ENCODE measurements around the gene ATP8A2.
A peak's percentile ranks its signal among the peaks of the same experiment; 100 is the strongest.

ATP8A2 gene

DNA sequence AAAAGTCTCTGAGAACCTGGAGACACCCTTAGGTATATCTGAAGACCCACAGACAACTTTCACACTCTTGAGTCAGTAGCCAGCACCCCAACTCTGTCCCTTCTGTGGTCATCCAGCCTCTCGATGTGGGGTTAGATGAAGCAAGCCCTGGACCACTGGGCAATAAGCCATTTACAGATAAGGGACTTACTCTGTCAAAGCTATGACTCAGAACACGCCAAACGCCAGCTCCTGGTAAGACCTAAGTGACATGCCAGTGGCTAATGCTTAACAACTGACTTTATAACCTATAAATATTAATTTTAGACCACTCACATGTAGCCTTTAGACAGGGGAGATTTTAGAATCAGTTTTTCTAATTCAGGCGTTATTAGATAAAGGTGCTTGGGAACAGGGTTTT lies 594.3 kb downstream of the ATP8A2 start:
- Histone ChIP-seq H3K27ac (ENCODE audit: insufficient read depth, low read depth, low read length, poor library complexity, severe bottlenecking) (no peak overlapping the region), H3K27me3 (ENCODE audit: control insufficient read depth, insufficient read depth, low read length, poor library complexity, severe bottlenecking) (peaks cover 4% of the 10 kb centered on the region), H3K36me3 (ENCODE audit: control insufficient read depth, insufficient read depth, low read length) (no peaks in the 10 kb centered on the region), H3K4me1 (ENCODE audit: control insufficient read depth, insufficient read depth, low read length) (peaks cover 7% of the 10 kb centered on the region), H3K4me3 (ENCODE audit: insufficient read depth, low read depth, low read length) (no peak overlapping the region), H3K9me3 (ENCODE audit: control insufficient read depth, low read length) (no peaks in the 10 kb centered on the region)
- WGBS, 2 experiments: 92 to 95% methylated on average over 4 of the region's 4 CpGs

DNA sequence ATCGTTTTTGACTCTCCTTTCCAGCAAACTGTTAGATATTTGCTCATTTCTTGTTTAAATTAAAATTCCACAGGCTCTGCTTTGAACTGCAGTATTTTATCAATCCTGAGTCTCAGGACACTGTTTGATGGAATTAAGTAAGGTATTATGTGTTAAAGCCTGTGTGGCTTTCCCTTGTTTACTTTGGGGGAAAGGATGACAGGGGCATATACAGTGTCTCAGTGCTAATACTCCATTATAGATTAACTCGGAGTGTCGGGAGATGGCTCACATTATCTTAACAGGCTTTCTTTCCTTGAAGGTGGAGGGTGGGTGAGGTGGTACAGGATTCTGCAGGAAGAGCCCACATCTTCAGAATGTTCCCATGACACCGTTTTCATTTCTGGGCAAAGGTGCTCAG lies 595.4 kb downstream of the ATP8A2 start:
- H3K4me3 ChIP-seq (ENCODE audit: insufficient read depth, low read depth, low read length): no peak overlapping the region
- H3K9me3 ChIP-seq (ENCODE audit: control insufficient read depth, low read length): no peaks in the 10 kb centered on the region
- no peak overlapping the region for H3K27ac ChIP-seq (ENCODE audit: insufficient read depth, low read depth, low read length, poor library complexity, severe bottlenecking)
- H3K4me1 ChIP-seq (ENCODE audit: control insufficient read depth, insufficient read depth, low read length): peaks cover 17% of the 10 kb centered on the region
- no peaks in the 10 kb centered on the region for H3K36me3 ChIP-seq (ENCODE audit: control insufficient read depth, insufficient read depth, low read length)
- H3K27me3 ChIP-seq (ENCODE audit: control insufficient read depth, insufficient read depth, low read length, poor library complexity, severe bottlenecking): peaks cover 4% of the 10 kb centered on the region
- 86 to 98% methylated on average over 4 of the region's 4 CpGs for WGBS, 2 experiments

DNA sequence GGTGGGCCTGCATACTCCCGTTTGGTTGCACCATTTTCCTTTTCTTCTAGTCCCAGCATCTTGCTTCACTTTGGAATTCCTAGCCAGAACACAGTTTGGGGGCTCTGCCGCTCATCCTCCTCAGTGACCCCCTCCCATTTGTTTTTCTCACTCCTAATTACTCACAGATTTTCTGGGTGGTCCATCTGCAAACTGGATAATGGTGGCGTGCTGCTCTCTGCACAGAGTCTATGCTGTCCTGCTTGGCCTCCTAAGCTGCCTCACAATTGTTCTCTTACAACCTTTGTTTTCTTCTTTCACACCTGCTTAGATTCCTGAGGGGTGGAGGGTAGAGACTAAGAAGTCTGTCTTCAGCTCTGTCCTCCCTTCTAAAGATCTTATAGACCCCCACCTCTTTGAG lies 599.3 kb downstream of the ATP8A2 start:
- Histone ChIP-seq H3K9me3 (ENCODE audit: control insufficient read depth, low read length) (no peaks in the 10 kb centered on the region), H3K27ac (ENCODE audit: insufficient read depth, low read depth, low read length, poor library complexity, severe bottlenecking) (peak overlapping the region; percentile 22), H3K4me1 (ENCODE audit: control insufficient read depth, insufficient read depth, low read length) (peaks cover 32% of the 10 kb centered on the region), H3K36me3 (ENCODE audit: control insufficient read depth, insufficient read depth, low read length) (no peaks in the 10 kb centered on the region), H3K27me3 (ENCODE audit: control insufficient read depth, insufficient read depth, low read length, poor library complexity, severe bottlenecking) (peaks cover 4% of the 10 kb centered on the region), H3K4me3 (ENCODE audit: insufficient read depth, low read depth, low read length) (no peak overlapping the region)
- 23 to 37% methylated on average over 3 of the region's 3 CpGs for WGBS, 2 experiments

DNA sequence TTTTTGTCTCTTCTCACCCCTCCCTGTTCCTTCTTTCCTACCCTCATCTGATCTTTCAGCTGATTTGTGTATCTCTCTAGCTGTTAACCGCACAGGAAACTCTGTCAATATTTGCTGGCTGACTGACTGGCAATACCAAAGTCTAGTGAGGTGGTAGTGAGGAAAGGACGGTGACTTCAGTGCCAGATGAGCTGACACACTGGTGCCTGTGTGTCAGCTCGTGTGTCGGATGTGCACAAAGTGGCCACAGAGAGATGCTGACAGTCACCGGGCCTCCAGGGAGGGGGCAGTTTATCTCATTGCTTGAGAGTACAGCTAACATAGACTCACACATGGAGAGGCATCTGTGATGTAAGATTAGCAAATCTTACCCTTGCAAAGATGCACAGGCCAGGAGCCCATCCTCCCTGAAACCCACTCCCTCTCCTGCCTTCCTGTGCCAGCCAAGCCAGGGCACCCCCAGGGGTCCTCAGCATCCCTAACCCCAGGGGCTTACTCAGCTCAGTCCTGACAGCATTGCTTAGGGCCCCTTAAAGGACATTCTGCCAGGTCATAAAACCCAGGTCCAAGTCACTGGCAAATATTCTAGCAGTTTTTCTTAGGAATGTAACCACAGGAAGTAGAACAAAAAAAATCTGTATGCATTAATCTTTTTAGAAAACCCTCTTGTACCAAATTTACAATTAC lies 599.8 kb downstream of the ATP8A2 start:
- Histone ChIP-seq H3K4me3 (ENCODE audit: insufficient read depth, low read depth, low read length) (no peak overlapping the region), H3K27me3 (ENCODE audit: control insufficient read depth, insufficient read depth, low read length, poor library complexity, severe bottlenecking) (peaks cover 4% of the 10 kb centered on the region), H3K4me1 (ENCODE audit: control insufficient read depth, insufficient read depth, low read length) (peaks cover 32% of the 10 kb centered on the region), H3K27ac (ENCODE audit: insufficient read depth, low read depth, low read length, poor library complexity, severe bottlenecking) (peak overlapping the region; percentile 22), H3K36me3 (ENCODE audit: control insufficient read depth, insufficient read depth, low read length) (no peaks in the 10 kb centered on the region), H3K9me3 (ENCODE audit: control insufficient read depth, low read length) (no peaks in the 10 kb centered on the region)
- 63 to 68% methylated on average over 5 of the region's 5 CpGs for WGBS, 2 experiments

DNA sequence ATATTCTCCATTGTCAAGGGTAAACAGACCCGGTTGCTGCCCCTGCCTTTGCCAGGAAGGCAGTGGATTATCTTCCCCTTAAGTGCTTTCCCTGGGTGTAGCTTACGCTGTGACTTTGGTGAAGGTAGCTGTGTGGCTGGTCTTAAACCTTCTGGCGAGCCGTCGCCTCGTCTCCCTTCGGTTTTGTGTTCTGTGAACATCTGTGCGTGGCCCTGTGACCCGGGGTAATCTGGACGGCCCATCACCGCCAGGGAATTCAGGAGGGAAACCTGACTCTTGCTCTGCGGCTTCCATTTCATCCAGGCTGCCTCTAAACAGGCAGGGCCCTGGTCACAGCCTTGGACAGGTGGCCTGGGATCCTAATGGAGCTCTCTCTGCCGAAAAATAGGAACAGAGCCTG lies 601.3 kb downstream of the ATP8A2 start:
- Histone ChIP-seq H3K27me3 (ENCODE audit: control insufficient read depth, insufficient read depth, low read length, poor library complexity, severe bottlenecking) (peaks cover 4% of the 10 kb centered on the region), H3K4me3 (ENCODE audit: insufficient read depth, low read depth, low read length) (no peak overlapping the region), H3K4me1 (ENCODE audit: control insufficient read depth, insufficient read depth, low read length) (peaks cover 35% of the 10 kb centered on the region), H3K36me3 (ENCODE audit: control insufficient read depth, insufficient read depth, low read length) (no peaks in the 10 kb centered on the region), H3K9me3 (ENCODE audit: control insufficient read depth, low read length) (no peaks in the 10 kb centered on the region), H3K27ac (ENCODE audit: insufficient read depth, low read depth, low read length, poor library complexity, severe bottlenecking) (no peak overlapping the region)
- WGBS, 2 experiments: 72 to 75% methylated on average over 13 of the region's 13 CpGs

DNA sequence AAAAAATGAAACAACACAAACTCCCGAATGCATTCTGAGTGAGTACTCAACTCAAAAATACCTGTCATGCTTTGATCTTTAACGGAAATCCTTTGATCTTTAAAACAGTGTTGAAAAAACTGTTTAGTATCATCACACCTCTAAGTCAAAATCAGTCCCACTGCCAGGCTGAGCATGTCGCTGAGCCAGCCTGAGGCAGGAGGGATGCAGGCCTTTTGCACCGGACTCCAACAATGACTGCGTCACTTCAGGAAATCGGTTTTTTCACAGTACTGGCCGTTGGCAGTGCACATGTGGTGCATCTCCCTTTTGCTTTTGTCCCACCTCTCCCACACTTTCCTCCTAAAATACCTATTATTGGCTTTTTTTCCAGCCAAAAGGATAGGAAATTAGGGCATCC lies 601.8 kb downstream of the ATP8A2 start:
- H3K27me3 ChIP-seq (ENCODE audit: control insufficient read depth, insufficient read depth, low read length, poor library complexity, severe bottlenecking): no peaks in the 10 kb centered on the region
- no peak overlapping the region for H3K27ac ChIP-seq (ENCODE audit: insufficient read depth, low read depth, low read length, poor library complexity, severe bottlenecking)
- WGBS, 2 experiments: 85 to 90% methylated on average over 7 of the region's 7 CpGs
- no peaks in the 10 kb centered on the region for H3K36me3 ChIP-seq (ENCODE audit: control insufficient read depth, insufficient read depth, low read length)
- no peaks in the 10 kb centered on the region for H3K9me3 ChIP-seq (ENCODE audit: control insufficient read depth, low read length)
- no peak overlapping the region for H3K4me3 ChIP-seq (ENCODE audit: insufficient read depth, low read depth, low read length)
- peaks cover 35% of the 10 kb centered on the region for H3K4me1 ChIP-seq (ENCODE audit: control insufficient read depth, insufficient read depth, low read length)

DNA sequence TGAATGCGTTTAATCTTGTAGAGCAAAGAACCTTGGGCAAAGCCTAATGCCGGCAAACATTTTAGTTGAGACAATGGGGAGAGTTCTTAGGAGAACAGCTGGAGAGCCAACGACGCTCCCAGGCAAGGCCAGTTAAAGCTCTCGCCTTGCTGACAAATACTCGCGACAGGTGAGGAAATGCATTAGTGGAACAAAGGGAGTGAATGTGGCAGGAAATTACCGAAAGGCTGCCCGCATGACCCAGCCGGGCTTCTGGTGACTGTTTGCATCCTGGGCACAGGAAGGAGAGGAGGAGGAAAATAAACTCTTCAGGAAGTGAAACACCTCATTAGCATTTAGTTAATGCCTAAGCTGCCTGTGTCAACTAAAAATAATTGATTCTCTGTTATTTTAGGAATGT lies 605.4 kb downstream of the ATP8A2 start:
- H3K4me1 ChIP-seq (ENCODE audit: control insufficient read depth, insufficient read depth, low read length): peaks cover 21% of the 10 kb centered on the region

DNA sequence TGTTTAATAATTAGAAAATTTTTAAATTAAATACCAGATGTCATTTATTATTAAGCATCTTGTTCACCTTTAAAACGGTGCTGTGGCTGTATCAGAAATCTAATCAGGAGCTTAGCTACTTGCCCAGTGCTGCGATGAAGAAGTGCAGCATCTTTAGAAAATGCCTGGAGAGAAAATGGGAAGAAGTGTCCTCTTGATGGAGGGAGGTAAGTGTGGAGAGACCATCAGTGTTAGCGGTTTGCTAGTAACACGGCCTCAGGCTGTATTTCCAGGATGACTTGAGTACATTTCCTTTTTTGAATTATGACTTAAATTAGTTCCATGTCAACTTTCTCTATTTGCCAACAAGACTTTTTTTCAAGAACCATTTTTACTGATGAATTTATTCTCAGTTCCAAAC lies 605.9 kb downstream of the ATP8A2 start:
- Histone ChIP-seq H3K27ac (ENCODE audit: insufficient read depth, low read depth, low read length, poor library complexity, severe bottlenecking) (no peak overlapping the region), H3K36me3 (ENCODE audit: control insufficient read depth, insufficient read depth, low read length) (no peaks in the 10 kb centered on the region), H3K4me1 (ENCODE audit: control insufficient read depth, insufficient read depth, low read length) (peaks cover 16% of the 10 kb centered on the region), H3K9me3 (ENCODE audit: control insufficient read depth, low read length) (no peaks in the 10 kb centered on the region), H3K4me3 (ENCODE audit: insufficient read depth, low read depth, low read length) (no peak overlapping the region), H3K27me3 (ENCODE audit: control insufficient read depth, insufficient read depth, low read length, poor library complexity, severe bottlenecking) (no peaks in the 10 kb centered on the region)
- WGBS, 2 experiments: 54 to 57% methylated on average over 4 of the region's 4 CpGs

More for the DNA sequence above, 605.4 kb downstream of the ATP8A2 start:
- Histone ChIP-seq H3K36me3 (ENCODE audit: control insufficient read depth, insufficient read depth, low read length) (no peaks in the 10 kb centered on the region), H3K9me3 (ENCODE audit: control insufficient read depth, low read length) (no peaks in the 10 kb centered on the region), H3K27ac (ENCODE audit: insufficient read depth, low read depth, low read length, poor library complexity, severe bottlenecking) (peak overlapping the region; percentile 20), H3K27me3 (ENCODE audit: control insufficient read depth, insufficient read depth, low read length, poor library complexity, severe bottlenecking) (no peaks in the 10 kb centered on the region), H3K4me3 (ENCODE audit: insufficient read depth, low read depth, low read length) (no peak overlapping the region)
- WGBS, 2 experiments: 5% methylated on average over 10 of the region's 10 CpGs

DNA sequence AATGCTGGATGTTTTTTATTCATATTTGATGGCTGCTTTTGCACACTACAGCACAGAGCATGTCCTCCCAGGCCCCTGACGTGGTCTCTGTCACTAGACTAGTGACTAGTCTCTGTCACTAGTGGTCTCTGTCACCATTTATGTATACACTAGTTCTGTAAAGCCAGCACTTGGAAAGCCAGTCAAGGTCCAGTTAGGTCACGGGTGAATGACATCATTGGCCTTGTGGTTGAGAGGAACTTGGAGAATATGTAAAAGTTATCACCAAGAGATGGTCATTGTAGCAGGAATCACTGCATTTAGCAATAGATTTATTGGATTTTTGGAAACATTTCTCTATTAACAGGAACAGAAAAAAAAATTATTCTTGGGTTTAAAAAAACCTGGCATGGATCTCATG lies 607.2 kb downstream of the ATP8A2 start:
- Histone ChIP-seq H3K27me3 (ENCODE audit: control insufficient read depth, insufficient read depth, low read length, poor library complexity, severe bottlenecking) (no peaks in the 10 kb centered on the region), H3K4me3 (ENCODE audit: insufficient read depth, low read depth, low read length) (no peak overlapping the region), H3K4me1 (ENCODE audit: control insufficient read depth, insufficient read depth, low read length) (peaks cover 6% of the 10 kb centered on the region), H3K9me3 (ENCODE audit: control insufficient read depth, low read length) (no peaks in the 10 kb centered on the region), H3K27ac (ENCODE audit: insufficient read depth, low read depth, low read length, poor library complexity, severe bottlenecking) (no peak overlapping the region), H3K36me3 (ENCODE audit: control insufficient read depth, insufficient read depth, low read length) (no peaks in the 10 kb centered on the region)
- 92 to 96% methylated on average over 2 of the region's 2 CpGs for WGBS, 2 experiments

DNA sequence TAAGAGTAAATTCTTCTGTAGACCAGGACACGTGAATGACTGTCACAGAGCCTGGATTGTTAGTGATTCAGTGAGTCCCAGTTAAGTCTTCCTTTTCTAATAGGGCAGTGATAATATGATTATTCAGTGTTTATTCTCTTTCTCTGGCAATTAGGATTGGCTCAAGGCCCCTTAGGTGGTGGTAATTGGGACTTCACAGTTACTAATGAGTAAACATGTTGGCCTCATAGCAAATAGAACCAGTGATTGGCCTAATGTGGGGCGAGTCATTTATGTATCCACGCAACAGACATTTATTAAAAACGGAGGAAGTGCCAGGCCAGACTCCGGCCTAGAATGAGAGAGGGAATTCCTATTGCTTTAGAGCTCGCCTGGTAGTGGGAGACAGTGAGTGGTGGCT lies 607.6 kb downstream of the ATP8A2 start:
- H3K27me3 ChIP-seq (ENCODE audit: control insufficient read depth, insufficient read depth, low read length, poor library complexity, severe bottlenecking): no peaks in the 10 kb centered on the region
- H3K27ac ChIP-seq (ENCODE audit: insufficient read depth, low read depth, low read length, poor library complexity, severe bottlenecking): no peak overlapping the region
- no peak overlapping the region for H3K4me3 ChIP-seq (ENCODE audit: insufficient read depth, low read depth, low read length)
- H3K4me1 ChIP-seq (ENCODE audit: control insufficient read depth, insufficient read depth, low read length): peaks cover 6% of the 10 kb centered on the region
- H3K9me3 ChIP-seq (ENCODE audit: control insufficient read depth, low read length): no peaks in the 10 kb centered on the region
- WGBS, 2 experiments: 95 to 96% methylated on average over 6 of the region's 6 CpGs
- H3K36me3 ChIP-seq (ENCODE audit: control insufficient read depth, insufficient read depth, low read length): no peaks in the 10 kb centered on the region

DNA sequence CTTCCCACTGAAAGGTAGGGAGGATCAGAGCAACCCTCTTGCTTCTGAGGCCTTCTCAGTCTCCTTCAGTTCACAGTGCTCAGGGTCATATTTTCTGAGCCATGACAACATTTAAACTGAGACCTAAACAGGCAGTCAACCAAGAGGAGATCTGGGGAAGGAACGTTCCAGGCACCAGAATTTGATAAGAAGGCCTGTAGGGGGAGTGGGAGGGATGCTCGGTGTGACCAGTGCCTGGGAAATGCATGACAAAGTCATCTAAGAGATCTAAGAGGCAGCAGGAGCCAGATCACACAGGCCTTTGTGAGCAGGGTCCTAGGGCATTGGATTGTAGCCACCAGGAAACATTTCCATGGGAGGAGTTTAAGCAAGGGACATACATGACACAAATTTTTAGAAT lies 608.5 kb downstream of the ATP8A2 start:
- WGBS, 2 experiments: 7 to 12% methylated on average over 2 of the region's 2 CpGs

More for the DNA sequence above, 608.5 kb downstream of the ATP8A2 start:
- Histone ChIP-seq H3K36me3 (ENCODE audit: control insufficient read depth, insufficient read depth, low read length) (no peaks in the 10 kb centered on the region), H3K9me3 (ENCODE audit: control insufficient read depth, low read length) (no peaks in the 10 kb centered on the region), H3K4me3 (ENCODE audit: insufficient read depth, low read depth, low read length) (no peak overlapping the region), H3K4me1 (ENCODE audit: control insufficient read depth, insufficient read depth, low read length) (peaks cover 6% of the 10 kb centered on the region), H3K27ac (ENCODE audit: insufficient read depth, low read depth, low read length, poor library complexity, severe bottlenecking) (no peak overlapping the region), H3K27me3 (ENCODE audit: control insufficient read depth, insufficient read depth, low read length, poor library complexity, severe bottlenecking) (no peaks in the 10 kb centered on the region)

Measured in ectodermal cell (in vitro differentiated cells).